ENCODE measurements around the gene MPL. TPM values are rescaled to one million over a fixed set of nuclear protein-coding genes. Genes with fewer than 3 reads are reported as not detected.

MPL gene
- total RNA-seq, 1 experiment from 2014 or later, result 0.15 TPM

- DNase-seq (ENCODE audit: low spot score) (peak; percentile 98), ATAC-seq (peak; percentile 98)
- Mint-ChIP-seq H3K9me3 (no peaks in the 10 kb centered on the region), H3K27me3 (ENCODE audit: low read depth) (no peaks in the 10 kb centered on the region; the same call in 1 of the 2 replicates), H3K36me3 (peaks cover 22% of the 10 kb centered on the region), H3K4me3 (peak within 1 kb of the TSS; percentile 99), H3K4me1 (peaks cover 19% of the 10 kb centered on the region), H3K27ac (peak within 1 kb of the TSS; percentile 99)
- ChIA-PET CTCF (interaction anchor here (0.6 to 2.4 kb wide), 10 partner anchors 14 to 622 kb away, joined by 3 to 8 read pairs (median 4); partner anchors contain the start of genes C1orf210, C1orf50, CDC20 and ELOVL1), POLR2A (interaction anchor here (0.6 to 2.5 kb wide), 5 partner anchors 10 to 119 kb away, joined by 3 to 17 read pairs (median 4); partner anchors contain the start of genes CDC20 and ELOVL1)
- TF ChIP-seq ELF4 (CRISPR knock-in tag; IDR thresholded peaks at IDR 0.05; ENCODE audit: low read depth) (no peak), FOXP4 (CRISPR knock-in tag; IDR thresholded peaks at IDR 0.05) (no peak), CTCF (IDR thresholded peaks at IDR 0.05) (no peak), TCF7 (CRISPR knock-in tag; IDR thresholded peaks at IDR 0.05; ENCODE audit: low read depth) (no peak), GRHL2 (CRISPR knock-in tag; IDR thresholded peaks at IDR 0.05; ENCODE audit: insufficient replicate concordance, severe bottlenecking) (no peak), NFYB (CRISPR knock-in tag; conservative IDR thresholded peaks at IDR 0.05; ENCODE audit: low read depth) (peak; percentile 65), E2F4 (CRISPR knock-in tag; IDR thresholded peaks at IDR 0.05; ENCODE audit: borderline replicate concordance, low read depth) (no peak), ZSCAN18 (CRISPR knock-in tag; IDR thresholded peaks at IDR 0.05) (no peak), FOXP1 (CRISPR knock-in tag; IDR thresholded peaks at IDR 0.05; ENCODE audit: borderline replicate concordance) (peak; percentile 51; the same call in 1 of the 2 replicates), NR3C1 (CRISPR knock-in tag; conservative IDR thresholded peaks at IDR 0.05; ENCODE audit: low read depth) (no peak), MYBL2 (CRISPR knock-in tag; IDR thresholded peaks at IDR 0.05) (0 out of 2 replicates have a peak, but pooled peaks have one; percentile 57), HMGA2 (CRISPR knock-in tag; IDR thresholded peaks at IDR 0.05) (no peak), ESRRA (CRISPR knock-in tag; IDR thresholded peaks at IDR 0.05; ENCODE audit: borderline replicate concordance) (no peak), FOXK1 (CRISPR knock-in tag; IDR thresholded peaks at IDR 0.05) (peak; percentile 84), NFATC4 (CRISPR knock-in tag; IDR thresholded peaks at IDR 0.05) (no peak), SMAD4 (CRISPR knock-in tag; IDR thresholded peaks at IDR 0.05) (no peak), CREB1 (CRISPR knock-in tag; IDR thresholded peaks at IDR 0.05) (no peak)
- TF ChIP-seq, protein P1, sequence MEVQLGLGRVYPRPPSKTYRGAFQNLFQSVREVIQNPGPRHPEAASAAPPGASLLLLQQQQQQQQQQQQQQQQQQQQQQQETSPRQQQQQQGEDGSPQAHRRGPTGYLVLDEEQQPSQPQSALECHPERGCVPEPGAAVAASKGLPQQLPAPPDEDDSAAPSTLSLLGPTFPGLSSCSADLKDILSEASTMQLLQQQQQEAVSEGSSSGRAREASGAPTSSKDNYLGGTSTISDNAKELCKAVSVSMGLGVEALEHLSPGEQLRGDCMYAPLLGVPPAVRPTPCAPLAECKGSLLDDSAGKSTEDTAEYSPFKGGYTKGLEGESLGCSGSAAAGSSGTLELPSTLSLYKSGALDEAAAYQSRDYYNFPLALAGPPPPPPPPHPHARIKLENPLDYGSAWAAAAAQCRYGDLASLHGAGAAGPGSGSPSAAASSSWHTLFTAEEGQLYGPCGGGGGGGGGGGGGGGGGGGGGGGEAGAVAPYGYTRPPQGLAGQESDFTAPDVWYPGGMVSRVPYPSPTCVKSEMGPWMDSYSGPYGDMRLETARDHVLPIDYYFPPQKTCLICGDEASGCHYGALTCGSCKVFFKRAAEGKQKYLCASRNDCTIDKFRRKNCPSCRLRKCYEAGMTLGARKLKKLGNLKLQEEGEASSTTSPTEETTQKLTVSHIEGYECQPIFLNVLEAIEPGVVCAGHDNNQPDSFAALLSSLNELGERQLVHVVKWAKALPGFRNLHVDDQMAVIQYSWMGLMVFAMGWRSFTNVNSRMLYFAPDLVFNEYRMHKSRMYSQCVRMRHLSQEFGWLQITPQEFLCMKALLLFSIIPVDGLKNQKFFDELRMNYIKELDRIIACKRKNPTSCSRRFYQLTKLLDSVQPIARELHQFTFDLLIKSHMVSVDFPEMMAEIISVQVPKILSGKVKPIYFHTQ (CRISPR knock-in tag; IDR thresholded peaks at IDR 0.05), result no peak
- TF ChIP-seq, protein P2, sequence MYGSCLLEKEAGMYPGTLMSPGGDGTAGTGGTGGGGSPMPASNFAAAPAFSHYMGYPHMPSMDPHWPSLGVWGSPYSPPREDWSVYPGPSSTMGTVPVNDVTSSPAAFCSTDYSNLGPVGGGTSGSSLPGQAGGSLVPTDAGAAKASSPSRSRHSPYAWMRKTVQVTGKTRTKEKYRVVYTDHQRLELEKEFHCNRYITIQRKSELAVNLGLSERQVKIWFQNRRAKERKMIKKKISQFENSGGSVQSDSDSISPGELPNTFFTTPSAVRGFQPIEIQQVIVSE (CRISPR knock-in tag; IDR thresholded peaks at IDR 0.05; ENCODE audit: borderline replicate concordance), result no peak
- TF ChIP-seq, protein P3, sequence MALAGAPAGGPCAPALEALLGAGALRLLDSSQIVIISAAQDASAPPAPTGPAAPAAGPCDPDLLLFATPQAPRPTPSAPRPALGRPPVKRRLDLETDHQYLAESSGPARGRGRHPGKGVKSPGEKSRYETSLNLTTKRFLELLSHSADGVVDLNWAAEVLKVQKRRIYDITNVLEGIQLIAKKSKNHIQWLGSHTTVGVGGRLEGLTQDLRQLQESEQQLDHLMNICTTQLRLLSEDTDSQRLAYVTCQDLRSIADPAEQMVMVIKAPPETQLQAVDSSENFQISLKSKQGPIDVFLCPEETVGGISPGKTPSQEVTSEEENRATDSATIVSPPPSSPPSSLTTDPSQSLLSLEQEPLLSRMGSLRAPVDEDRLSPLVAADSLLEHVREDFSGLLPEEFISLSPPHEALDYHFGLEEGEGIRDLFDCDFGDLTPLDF (CRISPR knock-in tag; IDR thresholded peaks at IDR 0.05), result no peak
Measured at GRCh38 chr1:43389326-43390313, 52.0 kb downstream of the MPL start, which contains the start of the genes MED8 and SZT2. Gene MED8, minus strand, starts transcription at chr1:43389800. Its CDS starts 36 bp downstream, at chr1:43389764. Gene SZT2, plus strand, starts transcription at chr1:43389899. Its CDS starts 70 bp downstream, at chr1:43389969.
